ENCODE data around the gene LSAMP.

DNA sequence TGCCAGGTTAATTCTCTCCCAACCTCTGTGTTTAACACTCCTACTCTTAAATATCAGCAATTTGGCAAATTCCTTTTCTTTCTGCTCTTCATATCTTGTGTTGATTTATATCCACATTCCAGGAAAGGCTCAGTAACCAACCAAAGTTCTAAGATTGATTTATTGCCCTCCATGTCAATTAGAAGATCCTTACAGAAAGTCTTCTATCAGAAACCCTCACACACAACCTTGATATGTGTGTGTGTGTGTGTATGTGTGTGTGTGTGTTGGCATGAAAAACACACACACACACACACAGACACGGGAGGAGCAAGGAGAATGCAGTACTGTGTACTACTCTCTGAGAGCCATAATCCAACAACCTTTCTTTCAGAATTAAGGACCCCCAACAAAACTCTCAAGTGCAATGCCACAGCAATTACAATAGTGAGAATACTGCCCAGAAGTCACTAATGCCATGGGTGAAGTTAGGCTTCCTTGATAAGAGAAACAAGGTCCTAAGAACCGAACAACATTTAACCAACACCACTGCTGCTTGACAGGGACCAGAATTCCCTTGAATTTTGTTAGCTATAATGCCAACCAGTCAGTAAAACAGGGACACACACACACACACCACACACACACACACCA, 1.1 kb downstream of the LSAMP start:
- TF ChIP-seq, protein P1, sequence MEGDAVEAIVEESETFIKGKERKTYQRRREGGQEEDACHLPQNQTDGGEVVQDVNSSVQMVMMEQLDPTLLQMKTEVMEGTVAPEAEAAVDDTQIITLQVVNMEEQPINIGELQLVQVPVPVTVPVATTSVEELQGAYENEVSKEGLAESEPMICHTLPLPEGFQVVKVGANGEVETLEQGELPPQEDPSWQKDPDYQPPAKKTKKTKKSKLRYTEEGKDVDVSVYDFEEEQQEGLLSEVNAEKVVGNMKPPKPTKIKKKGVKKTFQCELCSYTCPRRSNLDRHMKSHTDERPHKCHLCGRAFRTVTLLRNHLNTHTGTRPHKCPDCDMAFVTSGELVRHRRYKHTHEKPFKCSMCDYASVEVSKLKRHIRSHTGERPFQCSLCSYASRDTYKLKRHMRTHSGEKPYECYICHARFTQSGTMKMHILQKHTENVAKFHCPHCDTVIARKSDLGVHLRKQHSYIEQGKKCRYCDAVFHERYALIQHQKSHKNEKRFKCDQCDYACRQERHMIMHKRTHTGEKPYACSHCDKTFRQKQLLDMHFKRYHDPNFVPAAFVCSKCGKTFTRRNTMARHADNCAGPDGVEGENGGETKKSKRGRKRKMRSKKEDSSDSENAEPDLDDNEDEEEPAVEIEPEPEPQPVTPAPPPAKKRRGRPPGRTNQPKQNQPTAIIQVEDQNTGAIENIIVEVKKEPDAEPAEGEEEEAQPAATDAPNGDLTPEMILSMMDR (IDR thresholded peaks at IDR 0.05; ENCODE audit: control extremely low read depth in 1 of 3, insufficient read depth in 1 of 3, low read depth in 1 of 3, low read length in 3 of 3) = no peak
- no peak for TF ChIP-seq PHF8 (conservative IDR thresholded peaks at IDR 0.05; ENCODE audit: low read depth, low read length)
- no peak for TF ChIP-seq YY1 (IDR thresholded peaks at IDR 0.05; ENCODE audit: low read depth, low read length)
- no peak for TF ChIP-seq SUZ12 (IDR thresholded peaks at IDR 0.05; ENCODE audit: low read length)
- no peak for TF ChIP-seq POLR2A (IDR thresholded peaks at IDR 0.05; ENCODE audit: control extremely low read depth in 1 of 2, low read depth in 2 of 2, low read length in 2 of 2)
- TF ChIP-seq EP300 (IDR thresholded peaks at IDR 0.05; ENCODE audit: borderline replicate concordance in 1 of 2, low read depth in 2 of 2, low read length in 2 of 2) = no peak
- TF ChIP-seq TAF1 (IDR thresholded peaks at IDR 0.05; ENCODE audit: low read depth, low read length) = no peak
- no peak for TF ChIP-seq TCF12 (IDR thresholded peaks at IDR 0.05; ENCODE audit: low read depth, low read length)
- TF ChIP-seq GTF2F1 (IDR thresholded peaks at IDR 0.05; ENCODE audit: borderline replicate concordance, low read depth, low read length) = no peak
- TF ChIP-seq ZNF274 (IDR thresholded peaks at IDR 0.05; ENCODE audit: borderline replicate concordance, extremely low read depth, low read length) = no peak

All from H1 (cell line).